ENCODE results near the gene MAPK9. TPM values are rescaled to one million over a fixed set of nuclear protein-coding genes. Genes with fewer than 3 reads are reported as not detected.

MAPK9 gene
- total and polyA plus RNA-seq, 9 of the 15 experiments (the other 6 are each of a cell fraction or from before 2014, with no cell fraction given): 4.8 to 58.0 (median 29.9) TPM

- no peaks in the 10 kb centered on the region for H3K27me3 ChIP-seq (ENCODE audit: control insufficient read depth in 2 of 2, insufficient read depth in 2 of 2, low read length in 2 of 2)
- H4K20me1 ChIP-seq (replicated peaks; ENCODE audit: control insufficient read depth, insufficient read depth, low read length): no peaks in the 10 kb centered on the region
- no peaks in the 10 kb centered on the region for H3K79me2 ChIP-seq (ENCODE audit: control insufficient read depth, insufficient read depth, low read length)
- BruUV-seq (replicated peaks): no TSS peak
- H3K4me1 ChIP-seq (replicated peaks in 1 of 2; ENCODE audit: control insufficient read depth in 2 of 2, insufficient read depth in 2 of 2, low read length in 2 of 2): no peaks in the 10 kb centered on the region
- TF ChIP-seq MTA3 (IDR thresholded peaks at IDR 0.05; ENCODE audit: borderline replicate concordance) (no peak), NFE2 (IDR thresholded peaks at IDR 0.05; ENCODE audit: low read depth) (no peak), MYBL2 (IDR thresholded peaks at IDR 0.05; ENCODE audit: low read depth) (no peak), MYBL2 (CRISPR knock-in tag; IDR thresholded peaks at IDR 0.05; ENCODE audit: borderline replicate concordance) (no peak), ZC3H4 (CRISPR knock-in tag; IDR thresholded peaks at IDR 0.05; ENCODE audit: borderline replicate concordance) (no peak), ZNF23 (CRISPR knock-in tag; IDR thresholded peaks at IDR 0.05) (no peak), HEY1 (CRISPR knock-in tag; IDR thresholded peaks at IDR 0.05; ENCODE audit: borderline replicate concordance) (no peak), ERF (CRISPR knock-in tag; IDR thresholded peaks at IDR 0.05) (no peak), ZNF655 (CRISPR knock-in tag; IDR thresholded peaks at IDR 0.05) (no peak), BCL6 (CRISPR knock-in tag; IDR thresholded peaks at IDR 0.05) (no peak), MED1 (CRISPR knock-in tag; IDR thresholded peaks at IDR 0.05; ENCODE audit: borderline replicate concordance) (no peak), PREB (CRISPR knock-in tag; IDR thresholded peaks at IDR 0.05) (no peak), ZNF586 (CRISPR knock-in tag; conservative IDR thresholded peaks at IDR 0.05) (no peak)
- TF ChIP-seq, protein P1, sequence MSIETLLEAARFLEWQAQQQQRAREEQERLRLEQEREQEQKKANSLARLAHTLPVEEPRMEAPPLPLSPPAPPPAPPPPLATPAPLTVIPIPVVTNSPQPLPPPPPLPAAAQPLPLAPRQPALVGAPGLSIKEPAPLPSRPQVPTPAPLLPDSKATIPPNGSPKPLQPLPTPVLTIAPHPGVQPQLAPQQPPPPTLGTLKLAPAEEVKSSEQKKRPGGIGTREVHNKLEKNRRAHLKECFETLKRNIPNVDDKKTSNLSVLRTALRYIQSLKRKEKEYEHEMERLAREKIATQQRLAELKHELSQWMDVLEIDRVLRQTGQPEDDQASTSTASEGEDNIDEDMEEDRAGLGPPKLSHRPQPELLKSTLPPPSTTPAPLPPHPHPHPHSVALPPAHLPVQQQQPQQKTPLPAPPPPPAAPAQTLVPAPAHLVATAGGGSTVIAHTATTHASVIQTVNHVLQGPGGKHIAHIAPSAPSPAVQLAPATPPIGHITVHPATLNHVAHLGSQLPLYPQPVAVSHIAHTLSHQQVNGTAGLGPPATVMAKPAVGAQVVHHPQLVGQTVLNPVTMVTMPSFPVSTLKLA (conservative IDR thresholded peaks at IDR 0.05): no peak
- peaks cover 33% of the 10 kb centered on the region; the same call in 2 of the 3 replicates for H3K36me3 ChIP-seq (ENCODE audit: control insufficient read depth, insufficient read depth, low read length)
- 88% methylated on average over 10 of the region's 11 CpGs for WGBS (ENCODE audit: insufficient coverage, low coverage, missing lambda C conversion rate)
- ChIA-PET CTCF (ENCODE audit: low intra/inter-chr PET ratio) (no interaction called here), POLR2A (interaction anchor here (0.7 kb wide), 1 partner anchor 11 kb away, joined by 3 read pairs; no protein-coding TSS in a partner anchor)
- H3K27ac ChIP-seq (ENCODE audit: extremely low read depth, low read depth, low read length): no peak overlapping the region
- in situ Hi-C loops (cut with MboI): no loop called here
- H2AFZ ChIP-seq (ENCODE audit: low read depth, low read length): no peak overlapping the region
- H3K9ac ChIP-seq (ENCODE audit: insufficient read depth in 1 of 2, low read depth in 2 of 2, low read length in 2 of 2): no peak overlapping the region
- H3K4me2 ChIP-seq (ENCODE audit: insufficient read depth, low read length): no peak overlapping the region
- no peak for FAIRE-seq
- no peak overlapping the region for H3K4me3 ChIP-seq
- ATAC-seq: no peak
- H3K9me1 ChIP-seq (ENCODE audit: control insufficient read depth, insufficient read depth, low read length): no peaks in the 10 kb centered on the region
- no peak for DNase-seq (ENCODE audit: extremely low read depth in 1 of 4, low spot score in 3 of 4)
- H3K9me3 ChIP-seq (replicated peaks; ENCODE audit: control insufficient read depth, insufficient read depth, low read depth, low read length): no peaks in the 10 kb centered on the region
- intact Hi-C loops (cut with micrococcal nuclease): no loop called here
Measured at GRCh38 chr5:180233729-180234128, 58.2 kb downstream of the MAPK9 start.

Measured in K562 (cell line).